Activated CD4-positive, CD25-positive, alpha-beta regulatory T cell treated with anti-CD3 and anti-CD28 coated beads, Interleukin-2, amount 50 U/mL, for 24 hours (primary cell): ENCODE results near the gene USP47.

Experiments used
- ATAC-seq, 2 donors: fragments of 150-1000 bp; cut with Tn5 transposase; one replicate each; pipeline ENCODE4 v1.10.0; 2021; ENCODE audit warnings: mild to moderate bottlenecking in 1 of 2, moderate library complexity in 1 of 2

USP47 gene

DNA sequence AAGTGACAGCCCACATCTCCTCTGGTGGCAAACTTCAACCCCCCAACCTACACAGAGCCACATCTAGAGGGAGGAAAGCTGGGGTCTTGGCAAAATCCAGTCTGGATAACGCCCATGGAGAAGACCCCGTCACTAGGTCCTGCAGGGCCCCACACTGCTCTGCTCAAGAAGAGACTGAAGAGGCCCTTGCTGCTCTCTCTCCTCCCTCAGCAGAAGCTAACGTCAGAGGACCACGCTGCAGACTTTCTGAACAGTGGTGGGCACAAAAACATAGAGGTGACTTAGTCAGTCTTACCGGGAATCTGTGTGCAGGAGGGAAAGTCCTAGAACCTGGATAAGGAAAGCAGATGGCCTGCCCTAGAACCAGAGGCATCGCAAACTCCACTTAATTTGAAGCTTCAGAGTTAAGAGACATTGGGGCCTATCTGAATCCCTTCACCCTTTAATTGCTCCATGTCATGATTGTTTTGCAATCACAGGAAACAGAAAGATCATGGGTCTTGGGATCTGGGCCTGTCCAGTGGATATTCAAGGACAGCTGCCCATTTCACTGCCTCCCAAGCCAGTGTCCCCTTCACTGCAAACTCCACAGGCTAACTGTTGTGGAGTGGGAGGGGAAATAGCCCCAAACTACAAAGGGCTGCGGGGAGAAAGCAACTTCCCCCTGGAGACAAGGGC, 164.9 kb downstream of the USP47 start:
- no peak for ATAC-seq

DNA sequence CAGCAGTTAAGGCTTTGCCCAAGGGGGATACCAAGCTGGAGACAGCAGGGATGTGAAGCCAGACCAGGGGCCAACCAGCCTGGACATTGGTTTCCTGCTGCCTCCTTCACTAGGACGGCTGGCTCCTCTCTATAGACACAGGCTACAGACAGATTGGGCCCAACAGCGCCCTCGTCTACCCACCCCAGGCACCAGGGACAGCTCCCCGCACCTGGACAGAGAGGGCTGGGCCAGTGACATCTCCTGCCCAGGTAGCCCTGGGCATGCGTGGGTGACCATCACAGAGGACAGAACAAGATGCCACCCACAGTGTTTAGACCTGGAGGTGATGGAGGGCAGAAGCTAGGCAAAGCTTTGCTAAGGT, 165.4 kb downstream of the USP47 start:
- no peak for ATAC-seq

DNA sequence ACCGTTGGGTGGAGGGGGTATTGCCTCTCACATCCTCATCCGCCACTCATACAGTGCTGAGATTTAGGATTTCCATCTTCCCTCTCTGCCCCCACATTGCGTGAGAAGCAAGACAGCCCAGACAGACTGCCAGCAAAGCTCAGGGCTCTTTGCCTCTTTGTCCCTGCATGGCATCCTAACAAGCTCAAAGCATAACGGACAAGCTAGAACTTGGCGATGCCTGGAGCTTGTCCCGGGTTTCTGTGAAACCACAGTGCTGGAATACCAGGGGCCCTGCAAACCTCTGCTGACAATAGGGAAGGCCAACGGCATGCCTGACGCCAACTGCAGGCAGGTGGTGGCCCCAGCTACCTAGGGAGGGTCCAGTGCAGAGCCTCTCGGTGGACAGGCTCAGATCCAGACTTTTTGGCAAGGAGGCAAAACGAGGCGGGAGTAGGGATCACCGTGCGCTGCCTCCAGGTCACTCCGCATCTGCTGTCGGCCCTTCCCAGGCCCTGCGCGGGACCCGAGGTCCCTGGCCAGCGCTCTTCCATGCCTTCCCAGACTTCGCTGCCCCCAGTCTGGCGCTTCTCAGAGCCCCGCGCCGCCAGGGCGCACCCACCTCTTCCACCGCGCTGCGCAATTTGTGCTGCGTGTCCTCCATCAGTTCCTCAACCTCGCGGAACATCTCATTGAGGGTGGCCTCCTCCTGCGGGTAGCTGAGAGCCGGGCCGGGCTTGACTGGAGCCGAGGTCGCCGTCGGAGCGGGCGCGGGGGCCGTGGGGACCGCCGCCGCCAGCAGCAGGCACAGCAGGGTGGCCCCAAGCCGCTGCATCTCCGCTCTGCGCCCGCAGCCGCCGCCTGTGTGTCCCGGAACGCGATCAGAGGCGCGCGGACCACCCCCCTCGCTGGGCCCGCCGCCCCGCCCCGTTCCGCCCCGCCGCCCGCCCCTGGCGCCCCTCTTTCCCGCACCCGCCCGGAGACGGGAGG, 166.3 kb downstream of the USP47 start, which contains the start of gene DKK3:
DKK3 (minus strand) TSS at position 858 of the 969 bp plus-strand sequence; CDS start at position 814, 44 bp downstream.
- ATAC-seq, result no peak
